ENCODE data around the gene CARD11. TPM values are rescaled to one million over a fixed set of nuclear protein-coding genes. Genes with fewer than 3 reads are reported as not detected.
A peak's percentile ranks its signal among the peaks of the same experiment; 100 is the strongest.

The CARD11 gene
- total RNA-seq, 1 donor from 2014 or later: 5.7 TPM

GRCh38 chr7:2929321-2930201, 114.1 kb downstream of the CARD11 start:
- intact Hi-C loops (cut with DNase I): no loop called here
- no peak for ATAC-seq
- peak; percentile 21 for DNase-seq
- H3K4me1 ChIP-seq: no peaks in the 10 kb centered on the region
- peaks cover 6% of the 10 kb centered on the region for H3K27me3 ChIP-seq (ENCODE audit: low read depth)
- no peak overlapping the region for H3K4me3 ChIP-seq
- H3K9me3 ChIP-seq: no peaks in the 10 kb centered on the region
- no peak for TF ChIP-seq CTCF (IDR thresholded peaks at IDR 0.05)
- H3K36me3 ChIP-seq: no peaks in the 10 kb centered on the region
- no peak overlapping the region for H3K27ac ChIP-seq

- Histone ChIP-seq H3K4me3 (no peak overlapping the region), H3K9me3 (no peaks in the 10 kb centered on the region), H3K4me1 (no peaks in the 10 kb centered on the region), H3K27ac (no peak overlapping the region), H3K27me3 (ENCODE audit: low read depth) (peaks cover 6% of the 10 kb centered on the region), H3K36me3 (no peaks in the 10 kb centered on the region)
- intact Hi-C loops (cut with DNase I): no loop called here
- ATAC-seq: peak; percentile 24 to 31
- DNase-seq: peak; percentile 40
- TF ChIP-seq CTCF (IDR thresholded peaks at IDR 0.05): no peak
These were observed 114.9 kb downstream of the CARD11 start for GRCh38 chr7:2928613-2929311.

- Histone ChIP-seq H3K4me3 (no peak overlapping the region), H3K27me3 (ENCODE audit: low read depth) (peaks cover 6% of the 10 kb centered on the region), H3K4me1 (no peaks in the 10 kb centered on the region), H3K36me3 (no peaks in the 10 kb centered on the region), H3K27ac (no peak overlapping the region), H3K9me3 (no peaks in the 10 kb centered on the region)
- no peak for TF ChIP-seq CTCF (IDR thresholded peaks at IDR 0.05)
- ATAC-seq (no peak), DNase-seq (peak; percentile 19)
- intact Hi-C loops (cut with DNase I): no loop called here
These were observed 115.4 kb downstream of the CARD11 start for GRCh38 chr7:2928256-2928612.

GRCh38 chr7:2927592-2927991, 116.1 kb downstream of the CARD11 start:
- peaks cover 11% of the 10 kb centered on the region for H3K27me3 ChIP-seq (ENCODE audit: low read depth)
- no peaks in the 10 kb centered on the region for H3K4me1 ChIP-seq
- H3K9me3 ChIP-seq: no peaks in the 10 kb centered on the region
- ATAC-seq: no peak
- DNase-seq: peak; percentile 20
- no peaks in the 10 kb centered on the region for H3K36me3 ChIP-seq
- TF ChIP-seq CTCF (IDR thresholded peaks at IDR 0.05): no peak
- H3K4me3 ChIP-seq: no peak overlapping the region
- intact Hi-C loops (cut with DNase I): no loop called here
- H3K27ac ChIP-seq: no peak overlapping the region

- no peak for ATAC-seq
- Histone ChIP-seq H3K4me3 (no peak overlapping the region), H3K9me3 (no peaks in the 10 kb centered on the region), H3K4me1 (no peaks in the 10 kb centered on the region), H3K27ac (no peak overlapping the region), H3K27me3 (ENCODE audit: low read depth) (peaks cover 11% of the 10 kb centered on the region), H3K36me3 (no peaks in the 10 kb centered on the region)
- DNase-seq: peak; percentile 35
- intact Hi-C loops (cut with DNase I): no loop called here
- no peak for TF ChIP-seq CTCF (IDR thresholded peaks at IDR 0.05)
These were observed 116.7 kb downstream of the CARD11 start for GRCh38 chr7:2926896-2927405.
